ENCODE results near the gene UROC1. TPM values are rescaled to one million over a fixed set of nuclear protein-coding genes. Genes with fewer than 3 reads are reported as not detected.

The UROC1 gene
- total RNA-seq, 1 experiment from 2014 or later, result not detected

DNA sequence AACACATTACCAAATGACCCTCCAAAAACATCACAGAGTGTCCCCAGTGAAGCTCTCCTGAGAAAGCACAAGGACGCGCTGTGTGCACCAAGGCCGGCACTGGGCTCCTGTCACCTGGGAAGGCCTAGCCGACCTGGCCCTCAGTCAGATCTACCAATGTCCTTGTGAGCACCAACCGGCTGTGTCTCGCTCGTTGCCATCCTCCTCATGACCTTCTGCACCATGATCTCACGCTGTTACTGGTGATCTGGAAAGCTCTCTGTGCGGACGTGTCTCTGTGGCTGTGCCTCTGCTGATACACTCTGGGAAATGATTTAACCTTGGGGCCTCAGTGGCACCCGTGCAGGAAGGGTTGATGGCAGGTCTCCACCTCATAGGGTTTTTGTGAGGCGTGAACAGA, 66.1 kb downstream of the UROC1 start:
- no peaks in the 10 kb centered on the region for H3K9me3 ChIP-seq (ENCODE audit: insufficient read depth, low read depth)
- H4K20me1 ChIP-seq (ENCODE audit: insufficient read depth), result peaks cover 22% of the 10 kb centered on the region
- ChIA-PET POLR2A (ENCODE audit: unreplicated experiment) (no interaction called here), CTCF (interaction anchor here (0.6 kb wide), 1 partner anchor 202 kb away, joined by 3 read pairs; no protein-coding TSS in a partner anchor)
- H2AFZ ChIP-seq, result no peak overlapping the region
- H3K4me2 ChIP-seq, result no peak overlapping the region
- no TSS peak for BruUV-seq (replicated peaks)
- peaks cover 6% of the 10 kb centered on the region; the same call in 1 of the 2 replicates for H3K36me3 ChIP-seq (ENCODE audit: low read depth)
- TF ChIP-seq CTCF (conservative IDR thresholded peaks at IDR 0.05), result no peak
- TF ChIP-seq EZH2 (IDR thresholded peaks at IDR 0.05; ENCODE audit: low read depth), result no peak
- no peaks in the 10 kb centered on the region for H3K4me1 ChIP-seq (replicated peaks; ENCODE audit: insufficient read depth)
- intact Hi-C loops (cut with micrococcal nuclease; ENCODE audit: unreplicated experiment), result no loop called here
- DNase-seq, result no peak
- no peaks in the 10 kb centered on the region; the same call in 1 of the 2 replicates for H3F3A ChIP-seq (ENCODE audit: insufficient read depth, low read depth)
- H3K79me2 ChIP-seq (ENCODE audit: low read depth), result no peaks in the 10 kb centered on the region
- no peak overlapping the region for H3K27ac ChIP-seq
- no peaks in the 10 kb centered on the region for H3K27me3 ChIP-seq (ENCODE audit: insufficient read depth, low read depth)
- H3K9me2 ChIP-seq (ENCODE audit: insufficient read depth), result no peaks in the 10 kb centered on the region
- H3K4me3 ChIP-seq, result no peak overlapping the region

GRCh38 chr3:126450744-126451143, 66.8 kb downstream of the UROC1 start:
- H3K9me2 ChIP-seq (ENCODE audit: insufficient read depth), result no peaks in the 10 kb centered on the region

DNA sequence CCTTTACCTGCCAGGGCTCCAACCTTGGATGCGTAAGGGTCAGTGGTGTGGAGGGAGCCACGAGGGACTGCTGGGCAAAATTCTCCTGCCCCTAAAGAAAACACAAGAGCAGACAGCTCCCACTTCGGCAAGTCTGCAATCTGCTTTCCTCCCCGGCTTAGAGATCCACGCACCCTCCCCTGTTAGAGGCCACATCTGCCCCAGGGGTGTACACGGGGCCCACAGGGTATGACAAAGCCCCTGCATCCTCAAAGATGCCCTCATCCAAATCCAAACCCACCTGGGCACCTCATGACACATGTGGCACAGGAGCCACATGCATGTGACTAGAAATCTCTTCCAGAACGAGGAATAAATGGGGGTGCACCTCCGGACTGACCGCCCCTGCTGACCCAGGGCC, 67.4 kb downstream of the UROC1 start:
- Histone ChIP-seq H3K9me3 (ENCODE audit: insufficient read depth, low read depth) (no peaks in the 10 kb centered on the region), H3K4me1 (replicated peaks; ENCODE audit: insufficient read depth) (no peaks in the 10 kb centered on the region), H3K27ac (no peak overlapping the region), H3K4me3 (no peak overlapping the region), H3K4me2 (no peak overlapping the region), H3K27me3 (ENCODE audit: insufficient read depth, low read depth) (no peaks in the 10 kb centered on the region), H3K36me3 (ENCODE audit: low read depth) (peaks cover 6% of the 10 kb centered on the region; the same call in 1 of the 2 replicates), H4K20me1 (ENCODE audit: insufficient read depth) (peaks cover 10% of the 10 kb centered on the region), H3F3A (ENCODE audit: insufficient read depth, low read depth) (no peaks in the 10 kb centered on the region; the same call in 1 of the 2 replicates), H3K79me2 (ENCODE audit: low read depth) (no peaks in the 10 kb centered on the region), H2AFZ (no peak overlapping the region), H3K9me2 (ENCODE audit: insufficient read depth) (no peaks in the 10 kb centered on the region)
- no TSS peak for BruUV-seq (replicated peaks)
- TF ChIP-seq EZH2 (IDR thresholded peaks at IDR 0.05; ENCODE audit: low read depth) (no peak), CTCF (conservative IDR thresholded peaks at IDR 0.05) (no peak)
- POLR2A ChIA-PET (ENCODE audit: unreplicated experiment), result no interaction called here
- DNase-seq, result no peak
- CTCF ChIA-PET, result no interaction called here
- intact Hi-C loops (cut with micrococcal nuclease; ENCODE audit: unreplicated experiment), result no loop called here

More at GRCh38 chr3:126450744-126451143, 66.8 kb downstream of the UROC1 start:
- intact Hi-C loops (cut with micrococcal nuclease; ENCODE audit: unreplicated experiment), result no loop called here
- Histone ChIP-seq H3K4me1 (replicated peaks; ENCODE audit: insufficient read depth) (no peaks in the 10 kb centered on the region), H3K79me2 (ENCODE audit: low read depth) (no peaks in the 10 kb centered on the region), H3K4me3 (no peak overlapping the region), H3K9me3 (ENCODE audit: insufficient read depth, low read depth) (no peaks in the 10 kb centered on the region), H3K36me3 (ENCODE audit: low read depth) (peaks cover 6% of the 10 kb centered on the region; the same call in 1 of the 2 replicates), H3K27ac (no peak overlapping the region), H3K27me3 (ENCODE audit: insufficient read depth, low read depth) (no peaks in the 10 kb centered on the region), H4K20me1 (ENCODE audit: insufficient read depth) (peaks cover 15% of the 10 kb centered on the region), H3K4me2 (no peak overlapping the region), H3F3A (ENCODE audit: insufficient read depth, low read depth) (no peaks in the 10 kb centered on the region; the same call in 1 of the 2 replicates), H2AFZ (no peak overlapping the region)
- TF ChIP-seq CTCF (conservative IDR thresholded peaks at IDR 0.05) (no peak), EZH2 (IDR thresholded peaks at IDR 0.05; ENCODE audit: low read depth) (no peak)
- ChIA-PET POLR2A (ENCODE audit: unreplicated experiment) (no interaction called here), CTCF (no interaction called here)
- no TSS peak for BruUV-seq (replicated peaks)
- DNase-seq, result no peak

All from PC-9 (cell line).